H1 (cell line): ENCODE measurements around the gene KIF13A. TPM values are rescaled to one million over a fixed set of nuclear protein-coding genes. Genes with fewer than 3 reads are reported as not detected.

ENCODE experiments used
- CTCF ChIA-PET: fragments of 300-600 bp; sonication (Branson Sonifier 250); formaldehyde crosslinking; loops from one replicate; lab custom pipeline; 2021; ENCODE audit not compliant: partially characterized antibody; lab: Charles Lee
- POLR2A ChIA-PET: fragments of 300-600 bp; sonication (Branson Sonifier 250); formaldehyde crosslinking; loops from one replicate; lab custom pipeline; 2021; ENCODE audit warnings: inconsistent platforms; ENCODE audit not compliant: partially characterized antibody; lab: Charles Lee
- DNase-seq, 2 experiments: peaks; one replicate each; pipeline versions ENCODE4 v3.0.0 to v3.0.0-alpha.2; 2010 to 2022; ENCODE audit warnings: low spot score in 2 of 2, low read depth in 1 of 2, mixed read lengths in 1 of 2
- FAIRE-seq: peaks from 2 replicates; lab custom pipeline; 2011; peaks lifted over from hg19 to GRCh38; lab: Jason Lieb, UNC
- H2AFZ ChIP-seq: 2 replicates; pipeline ENCODE4 v1.8.1; 2012; ENCODE audit warnings: low read length, inconsistent platforms
- H2AK5ac ChIP-seq: 2 replicates; pipeline ENCODE4 v1.6.1; 2013; ENCODE audit warnings: low read depth, low read length
- H2BK120ac ChIP-seq: replicated peaks from 2 replicates; pipeline ENCODE3; 2013; ENCODE audit warnings: low read depth, low read length, inconsistent platforms
- H2BK12ac ChIP-seq: 2 replicates; pipeline ENCODE4 v1.6.1; 2013; ENCODE audit warnings: low read depth, low read length
- H2BK15ac ChIP-seq: 2 replicates; pipeline ENCODE4 v1.6.1; 2013; ENCODE audit warnings: low read length
- H2BK20ac ChIP-seq: 2 replicates; pipeline ENCODE4 v1.6.1; 2013; ENCODE audit warnings: low read length
- H2BK5ac ChIP-seq: 2 replicates; pipeline ENCODE4 v1.6.1; 2013; ENCODE audit warnings: low read depth, low read length
- H3K14ac ChIP-seq: 2 replicates; pipeline ENCODE4 v1.6.1; 2013; ENCODE audit warnings: inconsistent platforms; ENCODE audit not compliant: insufficient read length
- H3K18ac ChIP-seq: 2 replicates; pipeline ENCODE4 v1.6.1; 2013; ENCODE audit warnings: low read length; ENCODE audit errors: extremely low read depth
- H3K23ac ChIP-seq: 2 replicates; pipeline ENCODE4 v1.6.1; 2013; ENCODE audit warnings: inconsistent platforms; ENCODE audit not compliant: insufficient read length
- H3K23me2 ChIP-seq: 2 replicates; pipeline ENCODE4 v1.6.1; 2013; ENCODE audit warnings: low read depth, low read length
- H3K27ac ChIP-seq: 2 replicates; pipeline ENCODE4 v1.6.1; 2011; ENCODE audit warnings: low read depth, low read length, inconsistent platforms
- H3K27me3 ChIP-seq, 4 experiments: replicated peaks in 1 of 4; 1 replicate in 1 of 4; 2 replicates in 3 of 4; pipeline versions ENCODE4 v1.6.1 to v1.8.1; 2011 to 2013; ENCODE audit warnings: low read length in 3 of 4, mild to moderate bottlenecking in 3 of 4, inconsistent platforms in 2 of 4, mixed read lengths in 2 of 4, moderate library complexity in 1 of 4; ENCODE audit not compliant: control insufficient read depth in 3 of 4, insufficient read depth in 3 of 4; ENCODE audit errors: extremely low read depth in 1 of 4
- H3K36me3 ChIP-seq, 4 experiments: 2 replicates each; pipeline versions ENCODE4 v1.6.1 to v1.8.1; 2011 to 2013; ENCODE audit warnings: mild to moderate bottlenecking in 4 of 4, low read length in 3 of 4, moderate library complexity in 2 of 4, control low read depth in 1 of 4, inconsistent platforms in 1 of 4; ENCODE audit not compliant: insufficient read depth in 4 of 4, control insufficient read depth in 2 of 4
- H3K4ac ChIP-seq: replicated peaks from 2 replicates; pipeline ENCODE3; 2013; ENCODE audit warnings: low read length, low read depth, mixed read lengths, inconsistent platforms; ENCODE audit not compliant: insufficient read length
- H3K4me1 ChIP-seq, 4 experiments: replicated peaks in 1 of 4; 1 replicate in 1 of 4; 2 replicates in 3 of 4; pipeline versions ENCODE4 v1.6.1 to v1.8.1; 2011 to 2013; ENCODE audit warnings: low read length in 3 of 4, inconsistent platforms in 2 of 4, mixed read lengths in 1 of 4; ENCODE audit not compliant: insufficient read depth in 4 of 4, control insufficient read depth in 3 of 4
- H3K4me2 ChIP-seq, 2 experiments: 2 replicates each; pipeline versions ENCODE4 v1.6.1 to v1.8.1; 2011 to 2013; ENCODE audit warnings: low read depth in 2 of 2, low read length in 2 of 2, control low read depth in 1 of 2, inconsistent platforms in 1 of 2, mild to moderate bottlenecking in 1 of 2; ENCODE audit not compliant: insufficient read depth in 1 of 2
- H3K4me3 ChIP-seq, 4 experiments: fragments of 200-600, 300-600 bp in 1 of 4; sonication (generic), shearing (Covaris generic), sonication (Bioruptor Twin) in 1 of 4; 2 replicates each; pipeline versions ENCODE4 v1.5.1 to v1.8.1; 2011 to 2016; ENCODE audit warnings: low read length in 4 of 4, low read depth in 3 of 4, control low read depth in 2 of 4, inconsistent platforms in 2 of 4, mild to moderate bottlenecking in 2 of 4, mixed read lengths in 1 of 4, moderate library complexity in 1 of 4; ENCODE audit not compliant: insufficient read depth in 2 of 4; ENCODE audit errors: extremely low read depth in 1 of 4
- H3K56ac ChIP-seq: replicated peaks from 2 replicates; pipeline ENCODE3; 2013; ENCODE audit warnings: low read depth, mild to moderate bottlenecking, mixed read lengths, low read length, inconsistent platforms; ENCODE audit not compliant: insufficient read length
- H3K79me1 ChIP-seq: 2 replicates; pipeline ENCODE4 v1.6.1; 2013; ENCODE audit warnings: low read depth, low read length, control low read depth
- H3K79me2 ChIP-seq, 2 experiments: 2 replicates each; pipeline versions ENCODE4 v1.6.1 to v1.8.1; 2012 to 2013; ENCODE audit warnings: low read length in 2 of 2, mild to moderate bottlenecking in 2 of 2, inconsistent platforms in 1 of 2; ENCODE audit not compliant: insufficient read depth in 2 of 2, control insufficient read depth in 1 of 2
- H3K9ac ChIP-seq, 4 experiments: replicated peaks in 1 of 4; 1 replicate in 1 of 4; 2 replicates in 3 of 4; pipeline versions ENCODE4 v1.6.1 to v1.8.1; 2011 to 2013; ENCODE audit warnings: low read depth in 3 of 4, low read length in 3 of 4, control low read depth in 2 of 4, mild to moderate bottlenecking in 2 of 4, moderate library complexity in 2 of 4, inconsistent platforms in 1 of 4; ENCODE audit errors: extremely low read depth in 1 of 4
- H3K9me3 ChIP-seq, 2 experiments: 2 replicates each; pipeline versions ENCODE4 v1.6.1 to v1.8.1; 2012 to 2013; ENCODE audit warnings: mild to moderate bottlenecking in 2 of 2, moderate library complexity in 2 of 2, control low read depth in 1 of 2, inconsistent platforms in 1 of 2, low read depth in 1 of 2, low read length in 1 of 2, mixed read lengths in 1 of 2; ENCODE audit not compliant: insufficient read depth in 2 of 2
- H4K20me1 ChIP-seq, 2 experiments: replicated peaks in 1 of 2; 2 replicates each; pipeline versions ENCODE3 to v1.8.1; 2011 to 2013; ENCODE audit warnings: inconsistent platforms in 2 of 2, low read length in 2 of 2, mild to moderate bottlenecking in 1 of 2; ENCODE audit not compliant: insufficient read depth in 2 of 2, control insufficient read depth in 1 of 2
- H4K5ac ChIP-seq: 2 replicates; pipeline ENCODE4 v1.6.1; 2013; ENCODE audit warnings: low read length, low read depth, mixed read lengths, inconsistent platforms; ENCODE audit not compliant: insufficient read length
- H4K8ac ChIP-seq: 2 replicates; pipeline ENCODE4 v1.8.0; 2013; ENCODE audit warnings: mild to moderate bottlenecking, moderate library complexity, low read length, inconsistent platforms; ENCODE audit not compliant: insufficient read depth; ENCODE audit errors: extremely low read depth
- H4K91ac ChIP-seq: replicated peaks from 2 replicates; pipeline ENCODE3; 2013; ENCODE audit warnings: low read length, mixed read lengths, inconsistent platforms; ENCODE audit not compliant: insufficient read length
- CREB1 ChIP-seq: IDR thresholded peaks from 2 replicates; pipeline ENCODE4 v1.6.1; 2012; ENCODE audit warnings: inconsistent platforms
- WGBS, 2 experiments: shearing (Covaris generic) in 1 of 2; methylation state at CpG; one replicate each; pipeline versions ENCODE4 v1.1.6 to v1.1.7; 2013 to 2015; ENCODE audit warnings: low lambda C conversion rate in 2 of 2, mixed read lengths in 2 of 2, inconsistent platforms in 1 of 2, low coverage in 1 of 2, missing lambda C conversion rate in 1 of 2; ENCODE audit not compliant: insufficient replicate concordance in 2 of 2, insufficient coverage in 1 of 2, insufficient read length in 1 of 2; ENCODE audit errors: extremely low coverage in 1 of 2, missing lambda C conversion rate in 1 of 2; 5-methylcytosine and 5-hydroxymethylcytosine counted together
- polyA plus RNA-seq, 7 experiments: library from polyadenylated mRNA; depleted of rRNA in 3 of 7; stranded (reverse) in 5 of 7; unstranded in 2 of 7; fragments of >200 nt in 5 of 7; fragments of 200-250 nt in 2 of 7; gene quantifications; 1 replicate in 5 of 7; 2 replicates in 1 of 7; 4 replicates in 1 of 7; pipeline versions ENCODE4 v1.2.1 to v1.2.3, GENCODE V29; 2011 to 2013; ENCODE audit warnings: missing spikeins in 2 of 7, mixed read lengths in 2 of 7
- total RNA-seq: library from RNA; stranded (reverse); fragmentation: NEBNext Ultra II Directional; extraction: Animal tissue kit (Norgen Biotek cat#: 25700); gene quantifications from 2 replicates; pipeline ENCODE4 v1.2.1, GENCODE V29; 2021

The KIF13A gene
- total and polyA plus RNA-seq, 2 of the 8 experiments (the other 6 are each of a cell fraction or from before 2014, with no cell fraction given) = 14.7 to 40.8 TPM

GRCh38 chr6:17984399-17984798 lies 3.0 kb downstream of the KIF13A start:
- TF ChIP-seq CREB1 = no peak
- TF ChIP-seq, all 59 proteins: peak for 0
- Histone ChIP-seq H3K36me3 (peaks cover 0 to 7% (median 0%) of the 10 kb centered on the region in 4 experiments; a peak in 2 of 8 replicates), H3K9ac (no peak overlapping the region), H3K27me3 (peaks cover 0 to 4% (median 0%) of the 10 kb centered on the region in 4 experiments; a peak in 2 of 7 replicates), H2BK20ac (no peak overlapping the region), H2AK5ac (no peak overlapping the region), H3K4me1 (peaks cover 3 to 18% (median 8%) of the 10 kb centered on the region in 4 experiments), H3K4ac (no peak overlapping the region), H3K14ac (no peak overlapping the region), H3K27ac (no peak overlapping the region), H3K4me2 (peak overlapping the region in 1 of 2 experiments; percentile 35; a peak in 1 of 4 replicates), H4K8ac (no peak overlapping the region), H2AFZ (no peak overlapping the region), H4K5ac (no peak overlapping the region), H4K20me1 (peaks cover 4 to 7% of the 10 kb centered on the region in 2 experiments), H3K23ac (no peak overlapping the region), H3K18ac (no peak overlapping the region), H2BK120ac (no peak overlapping the region), H2BK15ac (no peak overlapping the region), H4K91ac (no peak overlapping the region), H3K79me1 (0 out of 2 replicates have a peak, but pooled peaks cover 3% of the 10 kb centered on the region), H2BK5ac (no peak overlapping the region), H3K79me2 (peaks cover 0 to 69% of the 10 kb centered on the region in 2 experiments; a peak in 3 of 4 replicates), H3K56ac (no peak overlapping the region), H3K4me3 (0 out of 8 replicates have a peak overlapping the region, but pooled peaks of 1 of the 4 experiments have one; percentile 25), H3K9me3 (no peaks in the 10 kb centered on the region), H3K23me2 (peaks cover 11% of the 10 kb centered on the region), H2BK12ac (no peak overlapping the region)
- 36% methylated on average over 1 of the region's 1 CpG; no CpG with 5 or more reads in 1 of the 2 experiments for WGBS, 2 experiments
- POLR2A ChIA-PET = interaction anchor here (1.1 to 1.4 kb wide), 2 partner anchors 9 to 39 kb away, joined by 5 to 6 read pairs; no protein-coding TSS in a partner anchor
- FAIRE-seq (no peak), DNase-seq (no peak)
- CTCF ChIA-PET = interaction anchor here (0.6 kb wide), 1 partner anchor 129 kb away, joined by 3 read pairs; no protein-coding TSS in a partner anchor
